GM19438 (cell line): ENCODE measurements around the gene GORAB.

Experiments used
- ATAC-seq: cut with Tn5 transposase; IDR thresholded peaks from one replicate; pipeline ENCODE4 v1.9.1; 2021; ENCODE audit warnings: low read depth; ENCODE audit not compliant: unreplicated experiment

Gene GORAB

GRCh38 chr1:170587253-170587593 is 55.3 kb downstream of the GORAB start:
- no peak for ATAC-seq

GRCh38 chr1:170590921-170591705 is 59.1 kb downstream of the GORAB start:
- ATAC-seq, result no peak

- ATAC-seq, result no peak
Measured at GRCh38 chr1:170592591-170593111, 60.7 kb downstream of the GORAB start.

GRCh38 chr1:170593173-170594011 is 61.4 kb downstream of the GORAB start:
- no peak for ATAC-seq

GRCh38 chr1:170594066-170594626 is 62.2 kb downstream of the GORAB start:
- no peak for ATAC-seq

GRCh38 chr1:170596701-170597100 is 64.7 kb downstream of the GORAB start:
- ATAC-seq, result no peak

DNA sequence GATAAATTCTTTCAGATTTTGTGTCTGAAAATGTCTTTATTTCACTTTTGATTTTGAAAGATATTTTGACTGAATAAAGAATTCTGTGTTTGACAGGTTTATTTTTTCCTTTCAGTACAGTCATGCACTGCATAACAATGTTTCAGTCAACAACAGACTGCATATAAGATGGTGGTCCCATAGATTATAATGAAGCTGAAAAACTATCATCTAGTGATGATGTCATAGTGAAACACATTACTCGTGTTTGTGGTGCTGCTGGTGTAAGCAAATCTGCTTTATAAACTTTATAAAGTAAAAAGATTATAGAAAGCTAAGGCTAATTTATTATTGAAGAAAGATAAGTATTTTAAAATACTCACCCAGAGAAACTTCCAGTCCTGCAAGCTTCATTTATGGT is 66.7 kb downstream of the GORAB start:
- no peak for ATAC-seq

GRCh38 chr1:170599033-170599432 is 67.1 kb downstream of the GORAB start:
- no peak for ATAC-seq

GRCh38 chr1:170601866-170602265 is 69.9 kb downstream of the GORAB start:
- ATAC-seq, result no peak
